Adrenal gland (tissue), 5 donors: Measurements from ENCODE around the gene GNRH2.

Source experiments
- POLR2A ChIP-seq, 2 donors: fragments of 450-650 bp; IDR thresholded peaks; one replicate each; pipeline ENCODE4 v1.6.1; 2017; ENCODE audit warnings: antibody characterized with exemption in 2 of 2, mild to moderate bottlenecking in 2 of 2, moderate library complexity in 1 of 2
- TF ChIP-seq, protein P1 (sequence below), 6 experiments: fragments of 450-650 bp in 4 of 6; fragments of 200-600 bp in 2 of 6; sonication (generic) in 1 of 6; IDR thresholded peaks; 1 replicate in 5 of 6; 2 replicates in 1 of 6; pipeline versions ENCODE4 v1.5.1 to v1.8.0; 2016 to 2021; ENCODE audit warnings: antibody characterized with exemption in 6 of 6, mild to moderate bottlenecking in 2 of 6, moderate library complexity in 1 of 6
- donor health status: DM: no; HTN: no; CAD: no.

- TF ChIP-seq, protein P1, sequence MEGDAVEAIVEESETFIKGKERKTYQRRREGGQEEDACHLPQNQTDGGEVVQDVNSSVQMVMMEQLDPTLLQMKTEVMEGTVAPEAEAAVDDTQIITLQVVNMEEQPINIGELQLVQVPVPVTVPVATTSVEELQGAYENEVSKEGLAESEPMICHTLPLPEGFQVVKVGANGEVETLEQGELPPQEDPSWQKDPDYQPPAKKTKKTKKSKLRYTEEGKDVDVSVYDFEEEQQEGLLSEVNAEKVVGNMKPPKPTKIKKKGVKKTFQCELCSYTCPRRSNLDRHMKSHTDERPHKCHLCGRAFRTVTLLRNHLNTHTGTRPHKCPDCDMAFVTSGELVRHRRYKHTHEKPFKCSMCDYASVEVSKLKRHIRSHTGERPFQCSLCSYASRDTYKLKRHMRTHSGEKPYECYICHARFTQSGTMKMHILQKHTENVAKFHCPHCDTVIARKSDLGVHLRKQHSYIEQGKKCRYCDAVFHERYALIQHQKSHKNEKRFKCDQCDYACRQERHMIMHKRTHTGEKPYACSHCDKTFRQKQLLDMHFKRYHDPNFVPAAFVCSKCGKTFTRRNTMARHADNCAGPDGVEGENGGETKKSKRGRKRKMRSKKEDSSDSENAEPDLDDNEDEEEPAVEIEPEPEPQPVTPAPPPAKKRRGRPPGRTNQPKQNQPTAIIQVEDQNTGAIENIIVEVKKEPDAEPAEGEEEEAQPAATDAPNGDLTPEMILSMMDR (IDR thresholded peaks at IDR 0.05) = no peak
- no peak for TF ChIP-seq POLR2A (IDR thresholded peaks at IDR 0.05)
Observed at GRCh38 chr20:3077618-3078134, 34.3 kb downstream of the GNRH2 start.
